A549 treated with AZD9567 at 1 μM for 4 hours (cell line): ENCODE results near the gene RTF2. TPM values are rescaled to one million over a fixed set of nuclear protein-coding genes. Genes with fewer than 3 reads are reported as not detected.

Experiments used
- total RNA-seq: library from RNA; stranded (reverse); fragments of 200-300 nt; extraction: Qiagen RNA extraction; gene quantifications from 5 replicates; pipeline ENCODE4 v1.2.3, GENCODE V29; 2022; ENCODE audit not compliant: insufficient read depth

Gene RTF2, protein sequence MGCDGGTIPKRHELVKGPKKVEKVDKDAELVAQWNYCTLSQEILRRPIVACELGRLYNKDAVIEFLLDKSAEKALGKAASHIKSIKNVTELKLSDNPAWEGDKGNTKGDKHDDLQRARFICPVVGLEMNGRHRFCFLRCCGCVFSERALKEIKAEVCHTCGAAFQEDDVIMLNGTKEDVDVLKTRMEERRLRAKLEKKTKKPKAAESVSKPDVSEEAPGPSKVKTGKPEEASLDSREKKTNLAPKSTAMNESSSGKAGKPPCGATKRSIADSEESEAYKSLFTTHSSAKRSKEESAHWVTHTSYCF
- total RNA-seq, result 72.8 to 95.2 TPM (median 88.4 TPM) in 5 replicates

GRCh38 chr20:56468316-56469076 lies at the start of gene RTF2:
RTF2 (plus strand) TSS chr20:56468627; CDS start chr20:56468698, 71 bp downstream.

GRCh38 chr20:56524444-56524843 lies 56.0 kb downstream of the RTF2 start, which contains the start of gene FAM209A:
FAM209A (plus strand) TSS chr20:56524744; CDS start chr20:56524809, 65 bp downstream.

DNA sequence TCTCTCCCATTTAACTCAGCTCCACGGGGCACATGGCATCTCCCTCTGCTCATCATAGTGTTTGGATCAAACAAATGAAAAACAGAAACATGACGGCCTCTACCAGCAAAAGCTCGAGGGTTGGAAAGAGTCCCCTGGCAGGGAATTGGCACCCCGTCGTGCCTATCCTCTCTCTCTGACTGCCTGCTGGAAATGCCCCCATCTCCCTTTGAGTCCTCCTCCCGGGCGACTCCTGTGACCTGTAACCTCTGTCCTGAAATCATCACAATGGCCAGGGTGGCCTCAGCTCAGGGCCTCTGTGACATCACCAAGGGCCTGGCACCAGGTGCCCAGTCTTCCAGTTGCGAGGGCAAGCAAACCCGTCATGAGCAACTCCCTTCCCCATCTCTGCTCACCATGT lies 64.5 kb downstream of the RTF2 start, which contains the start of gene FAM209B:
FAM209B (plus strand) TSS at position 301 of the 400 bp plus-strand sequence; CDS start at position 397, 96 bp downstream.

Other genes with a start within 250 kb of the RTF2 start
- not detected in 5 replicates for gene MC3R, start 219.9 kb upstream of the RTF2 start, total RNA-seq
- gene FAM210B, start 109.7 kb upstream of the RTF2 start, total RNA-seq, result 10.8 to 13.6 TPM (median 12.2 TPM) in 5 replicates
- gene AURKA, start 76.4 kb upstream of the RTF2 start, total RNA-seq, result 89.7 to 96.5 TPM (median 94.9 TPM) in 5 replicates
- 38.6 to 41.6 TPM (median 39.6 TPM) in 5 replicates for gene CSTF1, start 76.0 kb upstream of the RTF2 start, total RNA-seq
- gene CASS4, start 56.4 kb upstream of the RTF2 start, total RNA-seq, result 0.03 to 0.07 TPM (median 0.05 TPM) in 3 of 5 replicates, not detected in the others
- gene FAM209A, start 56.1 kb downstream of the RTF2 start, total RNA-seq, result 0.33 to 2.5 TPM (median 0.40 TPM) in 5 replicates
- 0.34 to 3.6 TPM (median 0.56 TPM) in 5 replicates for gene FAM209B, start 64.6 kb downstream of the RTF2 start, total RNA-seq
- gene TFAP2C, start 160.7 kb downstream of the RTF2 start, total RNA-seq, result 11.0 to 14.4 TPM (median 11.7 TPM) in 5 replicates